ENCODE results near the gene NUDT14. TPM values are rescaled to one million over a fixed set of nuclear protein-coding genes. Genes with fewer than 3 reads are reported as not detected.

Gene NUDT14
- total RNA-seq, 1 donor from 2014 or later: 87.4 TPM

GRCh38 chr14:105156414-105157375 is 24.4 kb downstream of the NUDT14 start:
- Histone ChIP-seq H3K36me3 (ENCODE audit: control insufficient read depth, insufficient read depth, low read length) (no peaks in the 10 kb centered on the region), H3K4me3 (ENCODE audit: low read depth, low read length) (no peak overlapping the region), H3K27me3 (ENCODE audit: control insufficient read depth, insufficient read depth, low read length) (no peaks in the 10 kb centered on the region)
- TF ChIP-seq CTCF (IDR thresholded peaks at IDR 0.05; ENCODE audit: insufficient read depth, low read length, poor library complexity, severe bottlenecking): no peak
- DNase-seq (ENCODE audit: low read depth): no peak

- no peak for TF ChIP-seq CTCF (IDR thresholded peaks at IDR 0.05; ENCODE audit: insufficient read depth, low read length, poor library complexity, severe bottlenecking)
- no peak for DNase-seq (ENCODE audit: low read depth)
- Histone ChIP-seq H3K36me3 (ENCODE audit: control insufficient read depth, insufficient read depth, low read length) (no peaks in the 10 kb centered on the region), H3K27me3 (ENCODE audit: control insufficient read depth, insufficient read depth, low read length) (no peaks in the 10 kb centered on the region), H3K4me3 (ENCODE audit: low read depth, low read length) (no peak overlapping the region)
Measured at GRCh38 chr14:105155681-105156413, 25.3 kb downstream of the NUDT14 start.

GRCh38 chr14:105155071-105155651 is 26.0 kb downstream of the NUDT14 start:
- no peak for TF ChIP-seq CTCF (IDR thresholded peaks at IDR 0.05; ENCODE audit: insufficient read depth, low read length, poor library complexity, severe bottlenecking)
- DNase-seq (ENCODE audit: low read depth): no peak
- Histone ChIP-seq H3K36me3 (ENCODE audit: control insufficient read depth, insufficient read depth, low read length) (no peaks in the 10 kb centered on the region), H3K4me3 (ENCODE audit: low read depth, low read length) (no peak overlapping the region), H3K27me3 (ENCODE audit: control insufficient read depth, insufficient read depth, low read length) (no peaks in the 10 kb centered on the region)

GRCh38 chr14:105154476-105154871 is 26.6 kb downstream of the NUDT14 start:
- no peak overlapping the region for H3K4me3 ChIP-seq (ENCODE audit: low read depth, low read length)
- no peaks in the 10 kb centered on the region for H3K27me3 ChIP-seq (ENCODE audit: control insufficient read depth, insufficient read depth, low read length)
- DNase-seq (ENCODE audit: low read depth): no peak
- TF ChIP-seq CTCF (IDR thresholded peaks at IDR 0.05; ENCODE audit: insufficient read depth, low read length, poor library complexity, severe bottlenecking): no peak
- H3K36me3 ChIP-seq (ENCODE audit: control insufficient read depth, insufficient read depth, low read length): no peaks in the 10 kb centered on the region

- Histone ChIP-seq H3K27me3 (ENCODE audit: control insufficient read depth, insufficient read depth, low read length) (no peaks in the 10 kb centered on the region), H3K36me3 (ENCODE audit: control insufficient read depth, insufficient read depth, low read length) (no peaks in the 10 kb centered on the region), H3K4me3 (ENCODE audit: low read depth, low read length) (no peak overlapping the region)
- no peak for TF ChIP-seq CTCF (IDR thresholded peaks at IDR 0.05; ENCODE audit: insufficient read depth, low read length, poor library complexity, severe bottlenecking)
- no peak for DNase-seq (ENCODE audit: low read depth)
Measured at GRCh38 chr14:105153739-105154475, 27.2 kb downstream of the NUDT14 start.

Measured in kidney epithelial cell (primary cell).